SK-N-MC (cell line): ENCODE data around the gene ZCCHC14.

Experiments
- EZH2 ChIP-seq: fragments of 200-600 bp; sonication (generic); IDR thresholded peaks from one replicate; pipeline ENCODE4 v1.6.1; 2017; ENCODE audit warnings: antibody characterized with exemption
- FOXP2 ChIP-seq: optimal IDR thresholded peaks from 2 replicates; pipeline ENCODE3; 2011; ENCODE audit warnings: mild to moderate bottlenecking, moderate library complexity; ENCODE audit not compliant: insufficient read depth; ENCODE audit errors: extremely low read length, control extremely low read depth
- POLR2AphosphoS5 ChIP-seq: IDR thresholded peaks from 2 replicates; pipeline ENCODE4 v1.6.1; 2012; ENCODE audit warnings: mild to moderate bottlenecking, low read depth, low read length, borderline replicate concordance

DNA sequence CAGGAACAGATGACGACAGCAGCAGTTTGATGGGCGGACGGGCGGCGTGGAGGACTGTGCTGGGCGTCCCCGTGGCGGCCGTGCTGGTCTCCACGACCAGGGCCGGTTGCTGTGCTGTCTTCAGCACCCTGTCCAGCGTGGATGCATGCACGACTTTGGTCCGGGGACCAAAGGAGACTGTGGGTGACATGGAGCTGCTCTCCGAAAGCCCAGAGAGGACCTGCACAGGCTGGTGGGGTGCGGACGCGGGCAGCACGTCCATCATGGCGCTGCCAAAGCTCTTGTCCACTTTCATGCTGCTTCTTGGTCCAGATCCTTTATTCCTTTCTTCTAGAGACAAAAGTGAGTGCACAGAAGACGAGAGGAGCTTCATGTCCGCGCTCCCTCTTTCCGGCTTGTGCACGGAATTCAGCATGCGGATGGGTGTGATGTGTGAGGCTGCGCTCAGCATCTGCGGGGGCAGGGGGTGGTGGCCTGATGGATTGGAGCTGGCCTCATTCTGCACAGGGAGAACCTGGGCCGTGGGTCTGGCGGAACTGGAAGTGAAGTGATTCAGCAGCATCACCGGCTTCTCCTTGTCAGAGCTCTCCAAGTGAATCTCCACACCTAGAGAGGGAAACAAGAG, 80.3 kb downstream of the ZCCHC14 start:
- TF ChIP-seq POLR2AphosphoS5 = no peak
- no peak for TF ChIP-seq EZH2
- TF ChIP-seq FOXP2 = no peak
